Naive thymus-derived CD4-positive, alpha-beta T cell (primary cell): ENCODE measurements around the gene LACTB. TPM values are rescaled to one million over a fixed set of nuclear protein-coding genes. Genes with fewer than 3 reads are reported as not detected.

ENCODE experiments used
- ATAC-seq: fragments of 150-1000 bp; cut with Tn5 transposase; 2 replicates; pipeline ENCODE4 v1.10.0; 2021; ENCODE audit warnings: mild to moderate bottlenecking, moderate library complexity
- CTCF ChIA-PET: fragments of 350-600 bp; sonication (Branson Sonifier 250); formaldehyde crosslinking; loops from one replicate; lab custom pipeline; 2021; ENCODE audit warnings: antibody characterized with exemption; lab: Charles Lee
- POLR2A ChIA-PET: fragments of 350-600 bp; sonication (Branson Sonifier 250); formaldehyde crosslinking; loops from one replicate; lab custom pipeline; 2021; ENCODE audit warnings: antibody characterized with exemption, inconsistent platforms; lab: Charles Lee
- DNase-seq, 9 donors: peaks; one replicate each; pipeline versions ENCODE4 v3.0.0 to v3.0.0-alpha.2; 2020 to 2022; ENCODE audit warnings: mixed read lengths in 1 of 9
- H3K27ac ChIP-seq: one replicate; pipeline ENCODE4 v1.7.0; 2013; ENCODE audit warnings: mild to moderate bottlenecking, low read depth, low read length, moderate library complexity
- H3K27me3 ChIP-seq, 2 donors: one replicate each; pipeline ENCODE4 v1.7.0; 2013; ENCODE audit warnings: low read length in 2 of 2, mild to moderate bottlenecking in 2 of 2, moderate library complexity in 2 of 2; ENCODE audit not compliant: control insufficient read depth in 2 of 2, insufficient read depth in 2 of 2
- H3K36me3 ChIP-seq, 3 experiments: 1 replicate in 2 of 3; 2 replicates in 1 of 3; pipeline ENCODE4 v1.7.0; 2013; ENCODE audit warnings: low read length in 3 of 3, mild to moderate bottlenecking in 3 of 3, moderate library complexity in 1 of 3; ENCODE audit not compliant: insufficient read depth in 3 of 3, control insufficient read depth in 2 of 3
- H3K4me1 ChIP-seq, 2 donors: one replicate each; pipeline ENCODE4 v1.7.0; 2013; ENCODE audit warnings: low read length in 2 of 2, mild to moderate bottlenecking in 2 of 2, moderate library complexity in 1 of 2; ENCODE audit not compliant: control insufficient read depth in 2 of 2, insufficient read depth in 2 of 2
- H3K4me3 ChIP-seq: 2 replicates; pipeline ENCODE4 v1.7.0; 2013; ENCODE audit warnings: mild to moderate bottlenecking, low read length
- H3K9me3 ChIP-seq, 3 experiments: 1 replicate in 2 of 3; 2 replicates in 1 of 3; pipeline ENCODE4 v1.7.0; 2013; ENCODE audit warnings: low read length in 3 of 3; ENCODE audit not compliant: control insufficient read depth in 2 of 3
- H3K27ac Mint-ChIP-seq, 9 donors: one replicate each; pipeline ENCODE4 v1.8.0; 2020 to 2022; ENCODE audit warnings: mixed read lengths in 9 of 9, mild to moderate bottlenecking in 8 of 9, moderate library complexity in 5 of 9, inconsistent platforms in 2 of 9
- H3K27me3 Mint-ChIP-seq, 5 donors: one replicate each; pipeline ENCODE4 v1.8.0; 2021 to 2022; ENCODE audit warnings: mixed read lengths in 5 of 5, mild to moderate bottlenecking in 1 of 5
- H3K36me3 Mint-ChIP-seq, 5 donors: one replicate each; pipeline ENCODE4 v1.8.0; 2020 to 2022; ENCODE audit warnings: mixed read lengths in 5 of 5, mild to moderate bottlenecking in 3 of 5, inconsistent platforms in 1 of 5
- H3K4me1 Mint-ChIP-seq, 7 donors: one replicate each; pipeline ENCODE4 v1.8.0; 2020 to 2022; ENCODE audit warnings: mixed read lengths in 7 of 7, mild to moderate bottlenecking in 3 of 7, inconsistent platforms in 1 of 7
- H3K4me3 Mint-ChIP-seq, 10 donors: one replicate each; pipeline ENCODE4 v1.8.0; 2020 to 2022; ENCODE audit warnings: mild to moderate bottlenecking in 10 of 10, mixed read lengths in 10 of 10, moderate library complexity in 6 of 10, inconsistent platforms in 2 of 10
- H3K9me3 Mint-ChIP-seq, 11 donors: one replicate each; pipeline ENCODE4 v1.8.0; 2020 to 2022; ENCODE audit warnings: mixed read lengths in 11 of 11, mild to moderate bottlenecking in 4 of 11, inconsistent platforms in 1 of 11, moderate library complexity in 1 of 11
- intact Hi-C, 2 donors: fragments of 100-400 bp; cut with micrococcal nuclease; formaldehyde crosslinking; loops; one replicate each; pipeline ENCODE4 v1.15.1; 2023
- polyA plus RNA-seq, 2 donors: library from polyadenylated mRNA; unstranded; fragments of 300-500 nt; fragmentation: Illumina TruSeq; gene quantifications; one replicate each; pipeline ENCODE4 v1.2.3, GENCODE V29; 2021
- total RNA-seq, 6 experiments: library from RNA in 5 of 6; stranded (reverse) in 5 of 6; gene quantifications; 1 replicate in 5 of 6; 2 replicates in 1 of 6; pipeline ENCODE4 v1.2.3 and lab custom pipeline; 2021 to 2026

The LACTB gene, protein sequence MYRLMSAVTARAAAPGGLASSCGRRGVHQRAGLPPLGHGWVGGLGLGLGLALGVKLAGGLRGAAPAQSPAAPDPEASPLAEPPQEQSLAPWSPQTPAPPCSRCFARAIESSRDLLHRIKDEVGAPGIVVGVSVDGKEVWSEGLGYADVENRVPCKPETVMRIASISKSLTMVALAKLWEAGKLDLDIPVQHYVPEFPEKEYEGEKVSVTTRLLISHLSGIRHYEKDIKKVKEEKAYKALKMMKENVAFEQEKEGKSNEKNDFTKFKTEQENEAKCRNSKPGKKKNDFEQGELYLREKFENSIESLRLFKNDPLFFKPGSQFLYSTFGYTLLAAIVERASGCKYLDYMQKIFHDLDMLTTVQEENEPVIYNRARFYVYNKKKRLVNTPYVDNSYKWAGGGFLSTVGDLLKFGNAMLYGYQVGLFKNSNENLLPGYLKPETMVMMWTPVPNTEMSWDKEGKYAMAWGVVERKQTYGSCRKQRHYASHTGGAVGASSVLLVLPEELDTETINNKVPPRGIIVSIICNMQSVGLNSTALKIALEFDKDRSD
- total RNA-seq (10 to 100 TPM in 4 of 5 experiments, 1 to 10 TPM in 1; 9.8 to 23.2 (median 10.7) TPM), polyA plus RNA-seq (10 to 100 TPM in 1 of 2 donors, 1 to 10 TPM in 1; 8.2 to 10.3 TPM), total RNA-seq (lab: John Stamatoyannopoulos, UW) (9.6 reads per million, percentile 35 among the genes with 10 or more reads in this experiment)

- Mint-ChIP-seq H3K9me3 (peaks cover 5 to 19% (median 9%) of the 10 kb centered on the region in 11 donors), H3K27me3 (no peaks in the 10 kb centered on the region), H3K27ac (peak within 1 kb of the TSS; percentile 58 to 95 (median 82)), H3K36me3 (peaks cover 0 to 16% (median 10%) of the 10 kb centered on the region in 5 donors), H3K4me1 (peaks cover 9 to 29% (median 18%) of the 10 kb centered on the region in 7 donors), H3K4me3 (peak within 1 kb of the TSS; percentile 80 to 97 (median 92))
- intact Hi-C loops = loop anchor here (1.0 to 5.0 kb wide), 10 partner anchors 36 to 971 kb away; partner anchors contain the start of genes APH1B (in 2 of the 2), CIAO2A (in 2 of the 2), RAB8B (in 2 of the 2) and RPS27L (in 2 of the 2)
- Histone ChIP-seq H3K36me3 (peaks cover 0 to 4% (median 0%) of the 10 kb centered on the region in 3 experiments), H3K27ac (peak within 1 kb of the TSS; percentile 80), H3K4me3 (peak within 1 kb of the TSS; percentile 75), H3K9me3 (peaks cover 0 to 16% (median 7%) of the 10 kb centered on the region in 3 experiments), H3K4me1 (peaks cover 4 to 8% of the 10 kb centered on the region in 2 donors), H3K27me3 (no peaks in the 10 kb centered on the region)
- ChIA-PET CTCF (no interaction called here), POLR2A (interaction anchor here (0.6 to 1.0 kb wide), 2 partner anchors 111 to 157 kb away, joined by 3 read pairs; no protein-coding TSS in a partner anchor)
- peak; percentile 90 for ATAC-seq
- DNase-seq = peak; percentile 62 to 80 (median 74)
Measured at GRCh38 chr15:63121382-63122001, at the start of gene LACTB. Gene LACTB (plus strand): TSS chr15:63121861. CDS start chr15:63121872, 11 bp downstream.

DNA sequence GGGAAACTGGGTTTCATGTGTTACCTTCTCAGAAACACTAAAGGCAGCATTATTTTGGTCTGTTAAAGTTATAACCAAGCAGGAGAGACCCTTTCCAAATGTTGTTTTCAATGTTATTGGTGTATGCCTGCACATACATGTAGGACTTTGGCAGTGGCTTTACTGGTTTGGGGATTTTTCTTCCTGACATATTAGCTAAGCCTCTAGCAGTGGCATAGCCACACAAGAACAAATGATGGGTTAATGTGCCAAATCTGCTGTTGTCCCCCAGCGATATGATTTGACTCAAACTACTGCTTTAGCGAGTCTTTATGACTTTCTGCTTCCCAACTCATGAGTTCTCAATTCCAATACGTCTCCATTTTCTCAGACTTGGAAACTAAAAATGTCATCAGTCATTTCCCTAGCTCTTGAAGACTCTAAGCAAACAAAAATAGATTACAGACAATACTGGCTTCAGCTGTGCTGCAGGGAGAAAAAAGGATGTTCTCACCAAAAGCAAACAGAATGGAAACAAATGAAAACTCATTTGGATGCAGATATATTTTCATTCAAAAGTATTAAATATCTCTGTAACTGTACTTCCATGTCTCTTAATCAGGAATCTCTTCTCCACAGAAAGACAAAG is 49.5 kb upstream of the LACTB start:
- peaks cover 0 to 30% (median 12%) of the 10 kb centered on the region in 5 donors for H3K36me3 Mint-ChIP-seq
- no peak for ATAC-seq
- ChIA-PET CTCF (no interaction called here), POLR2A (no interaction called here)
- no peak overlapping the region for H3K4me3 ChIP-seq
- H3K27me3 Mint-ChIP-seq = peaks cover 0 to 2% (median 0%) of the 10 kb centered on the region in 5 donors
- H3K9me3 ChIP-seq = no peaks in the 10 kb centered on the region
- H3K27me3 ChIP-seq = no peaks in the 10 kb centered on the region
- no peak for DNase-seq
- intact Hi-C loops = no loop called here
- H3K4me1 Mint-ChIP-seq = peaks cover 0 to 10% (median 0%) of the 10 kb centered on the region in 7 donors
- no peaks in the 10 kb centered on the region for H3K9me3 Mint-ChIP-seq
- no peaks in the 10 kb centered on the region for H3K4me1 ChIP-seq
- H3K36me3 ChIP-seq = no peaks in the 10 kb centered on the region
- H3K27ac ChIP-seq = no peak overlapping the region
- H3K27ac Mint-ChIP-seq = no peak overlapping the region
- no peak overlapping the region for H3K4me3 Mint-ChIP-seq

DNA sequence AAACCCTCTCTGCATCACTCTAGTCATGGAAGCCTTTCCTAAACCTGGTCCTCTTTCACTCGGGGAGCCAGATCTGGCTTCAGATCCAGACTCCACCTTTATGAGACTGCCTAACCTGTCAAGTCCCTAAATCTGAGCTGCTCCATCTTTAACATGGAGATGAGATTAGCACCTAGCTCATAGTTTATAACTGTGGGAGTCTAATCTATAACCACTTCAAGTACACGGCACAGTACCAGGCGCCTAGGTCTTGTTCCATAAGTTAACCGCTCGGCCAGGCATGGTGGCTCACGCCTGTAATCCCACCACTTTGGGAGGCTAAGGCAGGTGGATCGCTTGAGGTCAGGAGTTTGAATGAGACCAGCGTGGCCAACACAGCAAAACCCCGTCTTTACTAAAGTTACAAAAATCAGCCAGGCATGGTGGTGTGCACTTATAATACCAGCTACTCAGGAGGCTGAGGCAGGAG is 48.8 kb upstream of the LACTB start:
- no peaks in the 10 kb centered on the region for H3K4me1 ChIP-seq
- DNase-seq (no peak), ATAC-seq (no peak)
- H3K9me3 Mint-ChIP-seq = no peaks in the 10 kb centered on the region
- ChIA-PET CTCF (no interaction called here), POLR2A (no interaction called here)
- H3K4me3 Mint-ChIP-seq = no peak overlapping the region
- H3K4me3 ChIP-seq = no peak overlapping the region
- H3K4me1 Mint-ChIP-seq = peaks cover 0 to 10% (median 0%) of the 10 kb centered on the region in 7 donors
- no peaks in the 10 kb centered on the region for H3K36me3 ChIP-seq
- H3K27ac ChIP-seq = no peak overlapping the region
- no peaks in the 10 kb centered on the region for H3K27me3 ChIP-seq
- H3K9me3 ChIP-seq = no peaks in the 10 kb centered on the region
- intact Hi-C loops = no loop called here
- H3K27me3 Mint-ChIP-seq = peaks cover 0 to 4% (median 0%) of the 10 kb centered on the region in 5 donors
- H3K36me3 Mint-ChIP-seq = peaks cover 0 to 27% (median 12%) of the 10 kb centered on the region in 5 donors
- no peak overlapping the region for H3K27ac Mint-ChIP-seq

GRCh38 chr15:63073497-63074172 is 48.0 kb upstream of the LACTB start:
- CTCF ChIA-PET = no interaction called here
- peak; percentile 54 for ATAC-seq
- peaks cover 0 to 10% (median 0%) of the 10 kb centered on the region in 7 donors for H3K4me1 Mint-ChIP-seq

GRCh38 chr15:63075015-63075983 is 46.4 kb upstream of the LACTB start:
- POLR2A ChIA-PET = no interaction called here
- H3K27ac ChIP-seq = no peak overlapping the region
- Mint-ChIP-seq H3K27ac (no peak overlapping the region), H3K27me3 (peaks cover 0 to 13% (median 3%) of the 10 kb centered on the region in 5 donors), H3K9me3 (no peaks in the 10 kb centered on the region), H3K4me1 (peaks cover 0 to 10% (median 0%) of the 10 kb centered on the region in 7 donors), H3K4me3 (no peak overlapping the region), H3K36me3 (peaks cover 0 to 12% (median 6%) of the 10 kb centered on the region in 5 donors)
- no peaks in the 10 kb centered on the region for H3K9me3 ChIP-seq
- no peak overlapping the region for H3K4me3 ChIP-seq
- no peaks in the 10 kb centered on the region for H3K4me1 ChIP-seq
- intact Hi-C loops = no loop called here
- no peaks in the 10 kb centered on the region for H3K36me3 ChIP-seq
- CTCF ChIA-PET = no interaction called here
- ATAC-seq = no peak
- no peak for DNase-seq
- no peaks in the 10 kb centered on the region for H3K27me3 ChIP-seq

More at GRCh38 chr15:63073497-63074172, 48.0 kb upstream of the LACTB start:
- H3K27ac Mint-ChIP-seq = no peak overlapping the region
- H3K27me3 Mint-ChIP-seq = peaks cover 0 to 9% (median 0%) of the 10 kb centered on the region in 5 donors
- Histone ChIP-seq H3K4me1 (no peaks in the 10 kb centered on the region), H3K4me3 (no peak overlapping the region), H3K36me3 (no peaks in the 10 kb centered on the region), H3K27ac (no peak overlapping the region), H3K27me3 (no peaks in the 10 kb centered on the region), H3K9me3 (no peaks in the 10 kb centered on the region)
- peaks cover 0 to 19% (median 6%) of the 10 kb centered on the region in 5 donors for H3K36me3 Mint-ChIP-seq
- intact Hi-C loops = no loop called here
- no peaks in the 10 kb centered on the region for H3K9me3 Mint-ChIP-seq
- POLR2A ChIA-PET = no interaction called here
- DNase-seq = no peak
- H3K4me3 Mint-ChIP-seq = no peak overlapping the region
